Stimulated activated CD8-positive, alpha-beta memory T cell treated with anti-CD3 and anti-CD28 coated beads, Interleukin-2, amount 100 ng/mL, for 1 hour (primary cell): ENCODE data around the gene FTCDNL1.

Experiments used
- DNase-seq, 2 donors: peaks; one replicate each; pipeline ENCODE4 v3.0.0-alpha.2; 2020; ENCODE audit warnings: low read depth in 2 of 2

The FTCDNL1 gene

GRCh38 chr2:199850718-199851500 is at the start of gene FTCDNL1:
FTCDNL1 (minus strand) TSS chr2:199851192; CDS start chr2:199848962, 2,230 bp downstream.
- DNase-seq = peak; percentile 14 to 29

DNA sequence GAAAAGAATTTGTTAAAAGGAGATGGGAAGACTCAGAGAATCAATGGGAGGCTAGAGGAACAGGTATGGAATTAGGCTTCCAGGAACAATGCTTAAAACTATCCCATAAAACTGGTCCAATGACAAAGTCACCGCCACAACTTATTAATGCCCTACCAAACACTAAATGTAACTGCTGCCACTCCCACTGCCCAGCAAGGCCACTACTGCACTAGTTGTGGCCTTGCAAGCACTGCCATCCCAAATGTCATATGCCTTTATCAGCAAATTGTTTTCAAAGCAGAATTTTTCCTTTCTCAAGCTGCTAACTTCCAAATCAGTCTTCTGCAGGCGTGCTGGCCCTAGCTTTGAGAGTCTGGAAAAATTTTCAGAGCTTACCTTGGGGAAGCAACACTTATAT is 45.6 kb upstream of the FTCDNL1 start:
- no peak for DNase-seq

GRCh38 chr2:199895406-199895805 is 44.4 kb upstream of the FTCDNL1 start:
- no peak for DNase-seq

- no peak for DNase-seq
Measured at GRCh38 chr2:199883474-199884212, 32.7 kb upstream of the FTCDNL1 start.

- no peak for DNase-seq
Measured at GRCh38 chr2:199882667-199883066, 31.7 kb upstream of the FTCDNL1 start.

GRCh38 chr2:199875400-199875799 is 24.4 kb upstream of the FTCDNL1 start:
- no peak for DNase-seq

DNA sequence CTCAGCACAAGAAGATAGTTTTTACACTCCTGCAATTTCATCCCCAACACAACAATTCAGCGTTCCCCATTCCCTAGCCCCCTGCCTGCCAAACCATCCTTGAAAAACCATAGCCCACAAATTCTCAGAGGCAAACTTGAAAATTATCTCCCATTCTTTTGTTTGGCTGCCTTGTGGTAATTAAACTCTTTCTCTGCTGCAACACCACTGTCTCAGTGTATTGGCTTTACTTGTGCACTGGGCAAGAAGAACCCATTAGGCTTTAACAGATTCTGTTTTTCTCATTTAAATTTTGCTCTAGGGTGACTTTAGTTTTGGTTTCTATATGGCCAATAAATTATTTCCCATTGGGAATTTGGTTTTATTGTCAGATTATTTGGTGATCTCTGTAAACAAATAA is 23.2 kb upstream of the FTCDNL1 start:
- DNase-seq = no peak

- DNase-seq = no peak
Measured at GRCh38 chr2:199870581-199870980, 19.6 kb upstream of the FTCDNL1 start.

DNA sequence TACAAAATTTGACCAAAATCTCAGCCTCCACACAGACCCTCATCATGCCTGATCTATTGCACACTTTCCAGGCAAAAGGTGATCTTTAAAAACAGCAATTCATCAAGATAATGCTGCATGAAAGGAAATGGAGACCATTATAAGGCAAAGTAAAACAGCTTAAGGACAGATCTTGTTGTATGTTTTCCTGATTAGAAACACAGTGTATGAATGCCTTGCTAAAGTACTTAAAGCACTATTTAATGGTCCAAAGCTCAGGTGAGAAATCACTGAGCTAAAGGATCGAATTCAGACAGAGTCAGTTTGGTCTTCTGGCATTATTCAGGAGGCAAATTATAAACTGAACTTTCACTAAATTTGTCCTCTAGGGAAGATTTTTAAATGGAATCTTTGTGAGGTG is 18.7 kb upstream of the FTCDNL1 start:
- no peak for DNase-seq

- no peak for DNase-seq
Measured at GRCh38 chr2:199869227-199869541, 18.2 kb upstream of the FTCDNL1 start.

GRCh38 chr2:199868431-199869226 is 17.6 kb upstream of the FTCDNL1 start:
- DNase-seq = no peak

DNA sequence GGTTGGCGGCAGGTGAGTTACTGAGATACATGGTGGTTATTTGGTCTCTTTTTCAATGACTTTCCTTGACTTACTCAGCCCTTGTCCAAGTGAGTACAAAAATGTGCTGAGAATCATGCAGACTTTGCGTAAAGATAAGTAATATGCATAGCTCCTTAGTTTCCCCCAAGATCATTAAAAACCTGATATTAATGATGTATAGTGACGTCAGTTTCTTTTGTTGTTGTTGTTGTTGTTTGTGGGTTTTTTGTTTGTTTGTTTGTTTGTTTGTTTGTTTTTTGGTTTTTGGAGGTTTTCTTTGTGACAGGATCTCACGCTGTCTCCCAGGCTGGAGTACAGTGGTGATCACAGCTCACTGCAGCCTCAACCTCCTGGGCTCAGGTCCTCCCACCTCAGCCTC is 14.9 kb upstream of the FTCDNL1 start:
- no peak for DNase-seq

DNA sequence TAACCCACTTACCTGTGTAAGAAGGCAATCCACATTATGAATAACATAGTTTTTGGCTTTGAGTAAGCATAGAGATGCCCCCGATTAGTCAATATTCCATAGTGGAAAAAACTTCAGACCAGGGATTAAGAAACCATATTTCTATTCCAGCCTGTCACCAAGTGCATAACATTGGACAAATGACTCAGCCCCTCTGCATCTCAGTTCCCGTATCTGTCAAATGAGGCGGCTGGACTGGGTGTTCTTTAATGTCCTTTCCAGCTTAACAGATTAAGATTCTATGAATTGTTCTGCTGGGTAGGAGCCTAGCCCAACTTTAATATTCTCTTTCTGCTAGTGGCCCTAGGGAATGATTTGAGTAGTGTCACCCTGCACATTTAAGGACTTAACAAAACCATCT is 11.8 kb upstream of the FTCDNL1 start:
- DNase-seq = no peak

DNA sequence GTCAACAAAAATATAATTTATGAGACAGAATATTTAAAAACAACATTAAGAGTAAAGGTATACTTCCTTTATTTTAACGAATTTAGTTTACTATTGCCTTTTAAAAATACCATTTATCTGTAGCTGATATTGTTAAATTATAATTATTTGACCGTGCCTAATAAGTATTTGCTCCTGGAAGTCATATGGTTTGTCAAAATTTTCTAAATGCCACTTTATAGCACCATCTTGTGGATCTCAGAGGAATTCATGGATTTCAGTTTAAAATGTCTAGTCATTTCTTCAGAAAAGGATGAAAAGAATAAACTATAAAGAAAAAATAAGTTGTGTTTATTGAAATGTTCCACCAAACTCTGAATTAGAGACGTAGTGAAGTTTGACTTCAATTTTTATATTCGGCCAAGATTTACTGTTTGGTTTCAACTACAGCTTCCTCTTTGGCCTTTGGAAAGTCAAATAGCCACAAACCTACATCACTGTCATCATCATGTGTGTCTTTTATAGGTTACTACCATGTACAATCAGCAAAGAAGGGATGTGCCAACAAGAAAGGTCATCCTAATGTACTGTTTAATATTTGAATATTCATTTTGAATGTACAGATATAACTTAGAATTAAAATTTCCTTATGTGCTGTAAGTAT is 10.3 kb upstream of the FTCDNL1 start:
- no peak for DNase-seq

- DNase-seq = no peak
Measured at GRCh38 chr2:199855812-199856211, 4.8 kb upstream of the FTCDNL1 start.

DNA sequence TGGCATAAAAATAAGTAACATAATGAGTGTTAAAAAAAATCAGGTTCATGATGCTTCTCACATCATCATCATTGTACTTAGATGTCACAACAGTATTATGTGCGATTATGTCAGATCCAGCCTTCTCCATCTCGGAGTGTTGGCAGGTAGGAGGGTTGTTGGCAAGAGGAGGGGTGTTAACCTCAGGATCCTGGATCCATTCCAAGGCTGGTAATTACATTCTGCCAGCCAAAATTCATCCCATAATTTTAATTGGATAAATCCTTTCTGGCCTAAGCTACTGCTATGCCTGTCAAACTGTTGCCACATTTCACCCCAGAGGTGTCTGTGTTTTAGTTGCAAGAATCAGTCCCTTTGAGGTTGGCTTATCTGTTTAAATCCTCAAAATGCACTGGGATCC is 891 bp upstream of the FTCDNL1 start:
- DNase-seq = no peak

- no peak for DNase-seq
Measured at GRCh38 chr2:199851501-199851810, 464 bp upstream of the FTCDNL1 start.

DNA sequence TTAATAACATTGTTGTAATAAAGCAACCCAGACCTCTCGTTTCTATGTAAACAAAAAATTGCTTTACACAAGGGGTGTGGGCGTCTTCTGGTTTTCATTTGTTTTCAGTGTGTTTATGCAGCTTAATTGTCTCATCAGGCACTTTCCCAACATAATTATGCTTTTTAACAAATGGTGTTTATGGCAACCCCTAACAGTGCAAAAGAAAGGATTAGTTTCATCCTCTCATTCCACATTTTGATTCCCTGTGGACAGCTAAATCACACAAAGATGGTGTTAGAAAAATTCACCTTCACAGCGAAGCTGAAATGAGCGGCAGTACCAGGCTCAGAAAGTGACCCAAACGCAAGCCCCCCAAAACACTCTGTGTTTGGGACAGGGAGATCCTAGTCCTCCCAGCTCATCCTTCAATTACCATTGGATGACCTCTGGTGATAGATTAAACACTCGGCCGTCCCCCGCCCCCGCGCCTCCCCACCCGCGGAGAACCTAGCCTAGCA is 724 bp downstream of the FTCDNL1 start:
- no peak for DNase-seq

- DNase-seq = no peak
Measured at GRCh38 chr2:199848389-199849130, 2.4 kb downstream of the FTCDNL1 start.

DNA sequence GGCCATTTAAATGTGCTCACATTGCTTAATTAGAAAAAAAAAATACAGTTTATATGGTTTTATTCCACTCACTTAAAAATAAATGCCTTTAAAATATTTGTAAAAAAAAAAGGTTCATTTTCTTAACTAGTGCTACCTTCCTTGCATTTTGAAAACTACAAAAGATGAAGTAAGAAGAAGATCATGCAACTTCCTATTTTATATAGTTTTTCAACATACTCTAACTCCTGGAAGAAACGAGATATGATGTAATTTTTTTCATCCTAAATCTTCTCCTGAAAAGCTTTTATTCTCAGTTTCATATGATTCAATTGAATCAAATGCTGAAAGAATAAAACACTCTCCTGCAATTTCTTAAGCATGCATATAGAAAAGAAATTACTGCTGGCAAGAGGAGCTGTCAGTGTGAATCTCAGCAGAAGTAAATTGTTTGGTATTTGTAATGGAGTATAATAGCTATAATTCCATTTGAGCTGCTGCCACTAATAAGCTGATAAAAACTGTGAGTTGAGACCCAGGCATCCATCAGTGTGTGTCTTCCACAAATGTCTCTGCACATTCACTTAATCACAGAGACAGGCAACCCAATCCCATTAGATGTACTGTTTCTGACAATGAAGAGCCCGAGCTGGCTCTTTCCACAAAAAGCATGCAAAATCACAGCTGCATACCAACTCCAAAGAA is 3.7 kb downstream of the FTCDNL1 start:
- no peak for DNase-seq
